PC-3 (cell line): Measurements from ENCODE around the gene EPB41L5. TPM values are rescaled to one million over a fixed set of nuclear protein-coding genes. Genes with fewer than 3 reads are reported as not detected.

Experiments used
- ATAC-seq: fragments of 200-7000 bp; cut with Tn5 transposase; 2 replicates; pipeline ENCODE4 v1.9.1; 2020; ENCODE audit warnings: mild to moderate bottlenecking, moderate library complexity
- BruUV-seq: library from RNA; stranded (reverse); fragments of 400-500 nt; replicated peaks from 2 replicates; lab custom pipeline; 2021; lab: Mats Ljungman, UMichigan
- CTCF ChIA-PET: fragments of 300-600 bp; sonication (Branson Sonifier 250); formaldehyde crosslinking; loops from one replicate; lab custom pipeline; 2022; ENCODE audit warnings: antibody characterized with exemption; lab: Charles Lee
- POLR2A ChIA-PET: fragments of 300-600 bp; sonication (Branson Sonifier 250); formaldehyde crosslinking; loops from one replicate; lab custom pipeline; 2022; ENCODE audit warnings: antibody characterized with exemption; ENCODE audit not compliant: unreplicated experiment; lab: Charles Lee
- DNase-seq: peaks from one replicate; pipeline ENCODE4 v3.0.0-alpha.2; 2015
- H2AFZ ChIP-seq: fragments of 300-600 bp; sonication (generic); 2 replicates; pipeline ENCODE4 v1.6.0; 2016; ENCODE audit warnings: antibody characterized with exemption, low read length
- H3F3A ChIP-seq: fragments of 300-600 bp; sonication (generic); one replicate; pipeline ENCODE4 v1.6.0; 2017; ENCODE audit warnings: antibody characterized with exemption, low read length, control low read depth, mild to moderate bottlenecking; ENCODE audit not compliant: unreplicated experiment
- H3K27ac ChIP-seq: fragments of 300-600 bp; sonication (generic); 2 replicates; pipeline ENCODE4 v1.5.1; 2016; ENCODE audit warnings: mild to moderate bottlenecking, low read length
- H3K27me3 ChIP-seq: fragments of 300-600 bp; sonication (generic); 2 replicates; pipeline ENCODE4 v1.6.1; 2016; ENCODE audit warnings: low read length, mixed read lengths
- H3K36me3 ChIP-seq: fragments of 300-600 bp; sonication (generic); 2 replicates; pipeline ENCODE4 v1.6.1; 2016; ENCODE audit warnings: low read depth, mixed run types, low read length, mixed read lengths
- H3K4me1 ChIP-seq: fragments of 300-600 bp; sonication (generic); 2 replicates; pipeline ENCODE4 v1.5.1; 2016; ENCODE audit warnings: low read length; ENCODE audit not compliant: insufficient read depth
- H3K4me2 ChIP-seq: fragments of 300-600 bp; sonication (generic); 2 replicates; pipeline ENCODE4 v1.6.0; 2016; ENCODE audit warnings: low read length
- H3K4me3 ChIP-seq: fragments of 300-600 bp; sonication (generic); 2 replicates; pipeline ENCODE4 v1.5.1; 2016; ENCODE audit warnings: mild to moderate bottlenecking, low read length, mixed read lengths
- H3K79me2 ChIP-seq: fragments of 300-600 bp; sonication (generic); 2 replicates; pipeline ENCODE4 v1.6.1; 2017; ENCODE audit warnings: low read length, mixed read lengths
- H3K9ac ChIP-seq: fragments of 300-600 bp; sonication (generic); 2 replicates; pipeline ENCODE4 v1.6.0; 2016; ENCODE audit warnings: mild to moderate bottlenecking, low read length
- H3K9me2 ChIP-seq: fragments of 300-600 bp; sonication (generic); replicated peaks from 2 replicates; pipeline ENCODE4 v1.6.1; 2016; ENCODE audit warnings: mixed run types, low read length, mixed read lengths
- H3K9me3 ChIP-seq: fragments of 300-600 bp; sonication (generic); 2 replicates; pipeline ENCODE4 v1.6.1; 2016; ENCODE audit warnings: low read length, mixed read lengths
- H4K20me1 ChIP-seq: fragments of 300-600 bp; sonication (generic); 2 replicates; pipeline ENCODE4 v1.6.1; 2016; ENCODE audit warnings: low read length, mixed read lengths
- CTCF ChIP-seq: fragments of 300-600 bp; sonication (generic); conservative IDR thresholded peaks from 2 replicates; pipeline ENCODE4 v1.5.1; 2017; ENCODE audit warnings: antibody characterized with exemption, low read depth, mild to moderate bottlenecking, low read length
- EZH2 ChIP-seq: fragments of 300-600 bp; sonication (generic); IDR thresholded peaks from one replicate; pipeline ENCODE4 v1.6.1; 2017; ENCODE audit warnings: antibody characterized with exemption, mild to moderate bottlenecking, low read length; ENCODE audit not compliant: unreplicated experiment
- EZH2phosphoT487 ChIP-seq: fragments of 300-600 bp; sonication (generic); IDR thresholded peaks from 2 replicates; pipeline ENCODE4 v1.6.1; 2018; ENCODE audit warnings: mild to moderate bottlenecking, antibody characterized with exemption, low read length, borderline replicate concordance
- intact Hi-C: fragments of 100-400 bp; cut with micrococcal nuclease; formaldehyde crosslinking; loops from 2 replicates; pipeline ENCODE4 v1.9.0; 2023
- total RNA-seq: library from RNA; depleted of rRNA; stranded (reverse); fragments of >200 nt; gene quantifications from 2 replicates; pipeline ENCODE4 v1.2.3, GENCODE V29; 2014

EPB41L5 gene
- total RNA-seq, 1 experiment from 2014 or later = 11.7 TPM

GRCh38 chr2:120123090-120123489 lies 110.2 kb downstream of the EPB41L5 start:
- no peak overlapping the region for H3K4me2 ChIP-seq
- H3K27ac ChIP-seq = no peak overlapping the region
- ATAC-seq (no peak), DNase-seq (no peak)
- H4K20me1 ChIP-seq = no peaks in the 10 kb centered on the region
- no peak overlapping the region for H3K9ac ChIP-seq
- no peaks in the 10 kb centered on the region for H3K9me3 ChIP-seq
- H3K79me2 ChIP-seq = no peaks in the 10 kb centered on the region
- H3K36me3 ChIP-seq = no peaks in the 10 kb centered on the region
- H3K27me3 ChIP-seq = no peaks in the 10 kb centered on the region
- ChIA-PET POLR2A (no interaction called here), CTCF (no interaction called here)
- H2AFZ ChIP-seq = no peak overlapping the region
- H3K4me1 ChIP-seq = no peaks in the 10 kb centered on the region
- BruUV-seq = no TSS peak
- no peak for TF ChIP-seq CTCF
- no peak for TF ChIP-seq EZH2phosphoT487
- no peak for TF ChIP-seq EZH2
- H3K4me3 ChIP-seq = no peak overlapping the region
- H3F3A ChIP-seq = no peaks in the 10 kb centered on the region
- intact Hi-C loops = no loop called here
- H3K9me2 ChIP-seq = no peaks in the 10 kb centered on the region

DNA sequence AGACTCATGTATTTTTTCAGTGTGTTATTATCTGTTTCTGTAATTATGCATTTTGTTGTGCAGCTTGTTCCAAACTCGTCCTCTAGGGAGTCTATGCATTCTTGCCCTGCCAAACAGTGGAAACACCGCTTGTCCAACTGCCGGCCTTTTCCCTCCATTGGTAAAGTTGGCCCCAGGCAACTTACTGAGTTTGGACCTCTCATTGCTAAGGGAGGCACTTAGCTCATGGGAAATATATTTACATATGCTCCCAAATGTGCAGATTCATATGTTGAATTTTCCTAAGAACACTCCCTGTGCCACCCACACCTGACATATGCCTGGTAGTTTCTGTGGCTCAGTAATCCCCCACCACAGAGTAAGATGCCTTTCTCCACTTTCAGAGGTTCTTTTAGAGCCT lies 112.3 kb downstream of the EPB41L5 start:
- no peaks in the 10 kb centered on the region for H3K4me1 ChIP-seq
- H3F3A ChIP-seq = no peaks in the 10 kb centered on the region
- no peak for TF ChIP-seq EZH2phosphoT487
- no peak for TF ChIP-seq EZH2
- no peak for TF ChIP-seq CTCF
- no peaks in the 10 kb centered on the region for H4K20me1 ChIP-seq
- no TSS peak for BruUV-seq
- no peaks in the 10 kb centered on the region for H3K9me2 ChIP-seq
- H3K79me2 ChIP-seq = no peaks in the 10 kb centered on the region
- POLR2A ChIA-PET = no interaction called here
- CTCF ChIA-PET = no interaction called here
- no peaks in the 10 kb centered on the region for H3K36me3 ChIP-seq
- H2AFZ ChIP-seq = no peak overlapping the region
- intact Hi-C loops = loop anchor here (5.0 kb wide), 1 partner anchor 42 kb away; no protein-coding TSS in a partner anchor
- H3K27ac ChIP-seq = no peak overlapping the region
- no peaks in the 10 kb centered on the region for H3K27me3 ChIP-seq
- H3K9me3 ChIP-seq = no peaks in the 10 kb centered on the region
- ATAC-seq = no peak
- no peak for DNase-seq
- H3K4me2 ChIP-seq = no peak overlapping the region
- H3K9ac ChIP-seq = no peak overlapping the region
- no peak overlapping the region for H3K4me3 ChIP-seq

- Histone ChIP-seq H3K27me3 (no peaks in the 10 kb centered on the region), H3K36me3 (no peaks in the 10 kb centered on the region), H3K79me2 (no peaks in the 10 kb centered on the region), H4K20me1 (no peaks in the 10 kb centered on the region), H3K27ac (no peak overlapping the region), H3K4me3 (no peak overlapping the region), H3K9ac (no peak overlapping the region), H3F3A (no peaks in the 10 kb centered on the region), H3K4me1 (peaks cover 2% of the 10 kb centered on the region), H3K4me2 (no peak overlapping the region), H3K9me3 (no peaks in the 10 kb centered on the region), H3K9me2 (no peaks in the 10 kb centered on the region), H2AFZ (no peak overlapping the region)
- no TSS peak for BruUV-seq
- ATAC-seq (no peak), DNase-seq (no peak)
- intact Hi-C loops = loop anchor here (5.0 kb wide), 1 partner anchor 39 kb away; no protein-coding TSS in a partner anchor
- TF ChIP-seq EZH2phosphoT487 (no peak), CTCF (no peak), EZH2 (no peak)
- ChIA-PET CTCF (no interaction called here), POLR2A (no interaction called here)
Observed at GRCh38 chr2:120128216-120128615, 115.3 kb downstream of the EPB41L5 start.
